HEK293 (cell line): ENCODE measurements around the gene NUDT5.

Experiments
- CTCF ChIA-PET: fragments of 350-600 bp; formaldehyde crosslinking; extraction: SDS; loops from one replicate; lab custom pipeline; 2021; ENCODE audit warnings: antibody characterized with exemption; lab: Yijun Ruan, JAX
- POLR2A ChIA-PET: fragments of 300-600 bp; formaldehyde crosslinking; extraction: SDS; loops from one replicate; lab custom pipeline; 2020; ENCODE audit warnings: antibody characterized with exemption, inconsistent platforms; lab: Yijun Ruan, JAX
- H3K27ac ChIP-seq: fragments of 200-500 bp; sonication (Bioruptor generic); 2 replicates; pipeline ENCODE4 v1.5.1; 2014; ENCODE audit warnings: low read depth, low read length, control low read depth, inconsistent platforms; ENCODE audit errors: extremely low read depth
- H3K36me3 ChIP-seq, 2 experiments: fragments of 200-500 bp in 1 of 2; sonication (Bioruptor generic) in 1 of 2; 1 replicate in 1 of 2; 2 replicates in 1 of 2; pipeline ENCODE4 v1.5.1; 2014 to 2017; ENCODE audit warnings: inconsistent platforms in 2 of 2, low read length in 2 of 2; ENCODE audit not compliant: control insufficient read depth in 2 of 2, insufficient read depth in 1 of 2
- H3K4me1 ChIP-seq: fragments of 200-500 bp; sonication (Bioruptor generic); 2 replicates; pipeline ENCODE4 v1.5.1; 2014; ENCODE audit warnings: mild to moderate bottlenecking, low read length, inconsistent platforms; ENCODE audit not compliant: control insufficient read depth, insufficient read depth
- H3K4me3 ChIP-seq: 2 replicates; pipeline ENCODE4 v1.5.1; 2011; ENCODE audit warnings: low read depth, mild to moderate bottlenecking, control low read depth, low read length, moderate library complexity
- H3K9me3 ChIP-seq: fragments of 200-500 bp; sonication (Bioruptor generic); 2 replicates; pipeline ENCODE4 v1.5.1; 2014; ENCODE audit warnings: low read depth, low read length, inconsistent platforms; ENCODE audit not compliant: control insufficient read depth, insufficient read depth
- BCL11A ChIP-seq: fragments of 450-650 bp; formaldehyde crosslinking; IDR thresholded peaks from 2 replicates; pipeline ENCODE4 v1.5.1; 2016; ENCODE audit warnings: low read depth, missing biosample characterization, missing genetic modification characterization
- SCRT1 ChIP-seq: fragments of 450-650 bp; formaldehyde crosslinking; IDR thresholded peaks from 2 replicates; pipeline ENCODE4 v1.5.1; 2016; ENCODE audit warnings: missing biosample characterization, missing genetic modification characterization, borderline replicate concordance
- TRIM28 ChIP-seq: IDR thresholded peaks from 2 replicates; pipeline ENCODE4 v1.6.1; 2011; ENCODE audit warnings: low read length, control low read depth, borderline replicate concordance
- WT1 ChIP-seq: fragments of 450-650 bp; formaldehyde crosslinking; IDR thresholded peaks from 2 replicates; pipeline ENCODE4 v1.5.1; 2016; ENCODE audit warnings: missing biosample characterization, missing genetic modification characterization
- YY2 ChIP-seq: fragments of 450-650 bp; formaldehyde crosslinking; IDR thresholded peaks from 2 replicates; pipeline ENCODE4 v1.5.1; 2016; ENCODE audit warnings: missing biosample characterization, missing genetic modification characterization
- ZBTB21 ChIP-seq: fragments of 450-650 bp; formaldehyde crosslinking; IDR thresholded peaks from 2 replicates; pipeline ENCODE4 v1.5.1; 2017; ENCODE audit warnings: missing biosample characterization, missing genetic modification characterization
- ZFP3 ChIP-seq: fragments of 450-650 bp; formaldehyde crosslinking; IDR thresholded peaks from 2 replicates; pipeline ENCODE4 v1.5.1; 2016; ENCODE audit warnings: low read depth, missing biosample characterization, missing genetic modification characterization
- ZNF138 ChIP-seq: fragments of 450-650 bp; formaldehyde crosslinking; IDR thresholded peaks from 2 replicates; pipeline ENCODE4 v1.5.1; 2016; ENCODE audit warnings: missing biosample characterization, missing genetic modification characterization, borderline replicate concordance
- ZNF175 ChIP-seq: fragments of 450-650 bp; formaldehyde crosslinking; IDR thresholded peaks from 2 replicates; pipeline ENCODE4 v1.5.1; 2016; ENCODE audit warnings: missing biosample characterization, missing genetic modification characterization
- ZNF302 ChIP-seq: fragments of 450-650 bp; formaldehyde crosslinking; IDR thresholded peaks from 2 replicates; pipeline ENCODE4 v1.5.1; 2016; ENCODE audit warnings: missing biosample characterization, missing genetic modification characterization, low read depth
- ZNF394 ChIP-seq: fragments of 450-650 bp; formaldehyde crosslinking; IDR thresholded peaks from 2 replicates; pipeline ENCODE4 v1.5.1; 2016; ENCODE audit warnings: missing biosample characterization, missing genetic modification characterization, mild to moderate bottlenecking, moderate library complexity, borderline replicate concordance
- ZNF404 ChIP-seq: fragments of 450-650 bp; formaldehyde crosslinking; IDR thresholded peaks from 2 replicates; pipeline ENCODE4 v1.5.1; 2017; ENCODE audit warnings: missing biosample characterization, missing genetic modification characterization
- ZNF501 ChIP-seq: fragments of 450-650 bp; formaldehyde crosslinking; IDR thresholded peaks from 2 replicates; pipeline ENCODE4 v1.5.1; 2016; ENCODE audit warnings: missing biosample characterization, missing genetic modification characterization
- ZNF610 ChIP-seq: fragments of 450-650 bp; formaldehyde crosslinking; IDR thresholded peaks from 2 replicates; pipeline ENCODE4 v1.5.1; 2016; ENCODE audit warnings: missing biosample characterization, missing genetic modification characterization, borderline replicate concordance
- ZNF626 ChIP-seq: fragments of 450-650 bp; sonication (Bioruptor Pico); formaldehyde crosslinking; IDR thresholded peaks from 2 replicates; pipeline ENCODE4 v1.5.1; 2018; ENCODE audit warnings: missing biosample characterization, missing genetic modification characterization, inconsistent platforms
- ZNF843 ChIP-seq: fragments of 450-650 bp; formaldehyde crosslinking; IDR thresholded peaks from 2 replicates; pipeline ENCODE4 v1.5.1; 2016; ENCODE audit warnings: missing biosample characterization, missing genetic modification characterization
- ZXDB ChIP-seq: fragments of 450-650 bp; formaldehyde crosslinking; IDR thresholded peaks from 2 replicates; pipeline ENCODE4 v1.5.1; 2016; ENCODE audit warnings: missing biosample characterization, missing genetic modification characterization
- TF ChIP-seq, protein P1 (sequence below): fragments of 450-650 bp; formaldehyde crosslinking; IDR thresholded peaks from 2 replicates; pipeline ENCODE4 v1.5.1; 2016; ENCODE audit warnings: missing biosample characterization, missing genetic modification characterization
- TF ChIP-seq, protein P2 (sequence below): fragments of 450-650 bp; IDR thresholded peaks from 2 replicates; pipeline ENCODE4 v1.5.1; 2018; ENCODE audit warnings: missing biosample characterization, mild to moderate bottlenecking, missing genetic modification characterization
- TF ChIP-seq, protein P3 (sequence below): fragments of 450-650 bp; formaldehyde crosslinking; IDR thresholded peaks from 2 replicates; pipeline ENCODE4 v1.5.1; 2016; ENCODE audit warnings: missing biosample characterization, missing genetic modification characterization
- TF ChIP-seq, protein P4 (sequence below): fragments of 450-650 bp; formaldehyde crosslinking; IDR thresholded peaks from 2 replicates; pipeline ENCODE4 v1.5.1; 2016; ENCODE audit warnings: missing biosample characterization, missing genetic modification characterization, low read depth
- TF ChIP-seq, protein P5 (sequence below): IDR thresholded peaks from 2 replicates; pipeline ENCODE4 v1.6.1; 2011; ENCODE audit warnings: mild to moderate bottlenecking, low read depth, low read length, borderline replicate concordance
- TF ChIP-seq, protein P6 (sequence below): fragments of 450-650 bp; formaldehyde crosslinking; IDR thresholded peaks from 2 replicates; pipeline ENCODE4 v1.5.1; 2016; ENCODE audit warnings: missing biosample characterization, missing genetic modification characterization
- TF ChIP-seq, protein P7 (sequence below): fragments of 450-650 bp; formaldehyde crosslinking; IDR thresholded peaks from 2 replicates; pipeline ENCODE4 v1.5.1; 2017; ENCODE audit warnings: missing biosample characterization, mild to moderate bottlenecking, missing genetic modification characterization, moderate library complexity
- TF ChIP-seq, protein P8 (sequence below): fragments of 450-650 bp; formaldehyde crosslinking; IDR thresholded peaks from 2 replicates; pipeline ENCODE4 v1.5.1; 2017; ENCODE audit warnings: missing biosample characterization, missing genetic modification characterization

NUDT5 gene

DNA sequence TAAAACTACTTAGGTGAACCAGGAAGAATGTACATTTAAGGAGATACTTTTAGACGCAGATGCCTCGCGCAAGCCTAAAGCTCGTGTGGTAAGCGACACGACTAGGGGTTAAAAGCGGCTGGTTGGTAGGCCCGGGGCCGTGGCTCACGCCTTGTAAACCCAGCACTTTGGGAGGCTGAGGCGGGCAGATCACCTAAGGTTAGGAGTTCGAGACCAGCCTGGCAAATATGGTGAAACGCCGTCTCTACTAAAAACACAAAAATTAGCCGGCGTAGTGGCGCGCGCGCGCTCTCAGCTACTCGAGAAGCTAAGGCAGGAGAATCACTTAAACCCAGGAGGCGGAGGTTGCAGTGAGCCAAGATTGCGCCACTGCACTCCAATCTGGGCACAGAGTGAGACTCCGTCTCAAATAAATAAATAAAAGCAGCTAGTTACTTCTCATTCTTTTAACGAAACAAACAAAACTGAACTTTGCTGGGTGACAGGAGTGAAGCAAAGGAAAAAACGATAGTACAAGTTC lies 879 bp downstream of the NUDT5 start:
- CTCF ChIA-PET, result interaction anchor here (0.6 to 1.4 kb wide), 2 partner anchors 20 to 22 kb away, joined by 3 read pairs; no protein-coding TSS in a partner anchor
- Histone ChIP-seq H3K9me3 (no peaks in the 10 kb centered on the region), H3K4me1 (peaks cover 13% of the 10 kb centered on the region; the same call in 1 of the 2 replicates), H3K36me3 (peaks cover 9 to 32% of the 10 kb centered on the region in 2 experiments), H3K4me3 (peak overlapping the region; percentile 91), H3K27ac (peak overlapping the region; percentile 82; the same call in 1 of the 2 replicates)
- POLR2A ChIA-PET, result interaction anchor here (1.0 to 1.1 kb wide), 2 partner anchors 125 to 1155 kb away, joined by 3 to 5 read pairs; no protein-coding TSS in a partner anchor
- no peak for TF ChIP-seq WT1 (tag by site-specific recombination)
- TF ChIP-seq ZNF843 (tag by site-specific recombination), result no peak
- no peak for TF ChIP-seq ZNF302
- no peak for TF ChIP-seq ZNF626 (tag by site-specific recombination)
- TF ChIP-seq, protein P1, sequence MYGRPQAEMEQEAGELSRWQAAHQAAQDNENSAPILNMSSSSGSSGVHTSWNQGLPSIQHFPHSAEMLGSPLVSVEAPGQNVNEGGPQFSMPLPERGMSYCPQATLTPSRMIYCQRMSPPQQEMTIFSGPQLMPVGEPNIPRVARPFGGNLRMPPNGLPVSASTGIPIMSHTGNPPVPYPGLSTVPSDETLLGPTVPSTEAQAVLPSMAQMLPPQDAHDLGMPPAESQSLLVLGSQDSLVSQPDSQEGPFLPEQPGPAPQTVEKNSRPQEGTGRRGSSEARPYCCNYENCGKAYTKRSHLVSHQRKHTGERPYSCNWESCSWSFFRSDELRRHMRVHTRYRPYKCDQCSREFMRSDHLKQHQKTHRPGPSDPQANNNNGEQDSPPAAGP (tag by site-specific recombination), result 0 out of 2 replicates have a peak, but pooled peaks have one; percentile 13
- TF ChIP-seq, protein P2, sequence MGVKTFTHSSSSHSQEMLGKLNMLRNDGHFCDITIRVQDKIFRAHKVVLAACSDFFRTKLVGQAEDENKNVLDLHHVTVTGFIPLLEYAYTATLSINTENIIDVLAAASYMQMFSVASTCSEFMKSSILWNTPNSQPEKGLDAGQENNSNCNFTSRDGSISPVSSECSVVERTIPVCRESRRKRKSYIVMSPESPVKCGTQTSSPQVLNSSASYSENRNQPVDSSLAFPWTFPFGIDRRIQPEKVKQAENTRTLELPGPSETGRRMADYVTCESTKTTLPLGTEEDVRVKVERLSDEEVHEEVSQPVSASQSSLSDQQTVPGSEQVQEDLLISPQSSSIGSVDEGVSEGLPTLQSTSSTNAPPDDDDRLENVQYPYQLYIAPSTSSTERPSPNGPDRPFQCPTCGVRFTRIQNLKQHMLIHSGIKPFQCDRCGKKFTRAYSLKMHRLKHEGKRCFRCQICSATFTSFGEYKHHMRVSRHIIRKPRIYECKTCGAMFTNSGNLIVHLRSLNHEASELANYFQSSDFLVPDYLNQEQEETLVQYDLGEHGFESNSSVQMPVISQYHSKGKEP (tag by site-specific recombination), result no peak
- TF ChIP-seq BCL11A (tag by site-specific recombination), result no peak
- TF ChIP-seq ZNF610, result no peak
- TF ChIP-seq, protein P3, sequence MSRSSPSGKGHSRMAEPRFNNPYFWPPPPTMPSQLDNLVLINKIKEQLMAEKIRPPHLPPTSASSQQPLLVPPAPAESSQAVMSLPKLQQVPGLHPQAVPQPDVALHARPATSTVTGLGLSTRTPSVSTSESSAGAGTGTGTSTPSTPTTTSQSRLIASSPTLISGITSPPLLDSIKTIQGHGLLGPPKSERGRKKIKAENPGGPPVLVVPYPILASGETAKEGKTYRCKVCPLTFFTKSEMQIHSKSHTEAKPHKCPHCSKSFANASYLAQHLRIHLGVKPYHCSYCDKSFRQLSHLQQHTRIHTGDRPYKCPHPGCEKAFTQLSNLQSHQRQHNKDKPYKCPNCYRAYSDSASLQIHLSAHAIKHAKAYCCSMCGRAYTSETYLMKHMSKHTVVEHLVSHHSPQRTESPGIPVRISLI (tag by site-specific recombination), result no peak
- TF ChIP-seq, protein P4, sequence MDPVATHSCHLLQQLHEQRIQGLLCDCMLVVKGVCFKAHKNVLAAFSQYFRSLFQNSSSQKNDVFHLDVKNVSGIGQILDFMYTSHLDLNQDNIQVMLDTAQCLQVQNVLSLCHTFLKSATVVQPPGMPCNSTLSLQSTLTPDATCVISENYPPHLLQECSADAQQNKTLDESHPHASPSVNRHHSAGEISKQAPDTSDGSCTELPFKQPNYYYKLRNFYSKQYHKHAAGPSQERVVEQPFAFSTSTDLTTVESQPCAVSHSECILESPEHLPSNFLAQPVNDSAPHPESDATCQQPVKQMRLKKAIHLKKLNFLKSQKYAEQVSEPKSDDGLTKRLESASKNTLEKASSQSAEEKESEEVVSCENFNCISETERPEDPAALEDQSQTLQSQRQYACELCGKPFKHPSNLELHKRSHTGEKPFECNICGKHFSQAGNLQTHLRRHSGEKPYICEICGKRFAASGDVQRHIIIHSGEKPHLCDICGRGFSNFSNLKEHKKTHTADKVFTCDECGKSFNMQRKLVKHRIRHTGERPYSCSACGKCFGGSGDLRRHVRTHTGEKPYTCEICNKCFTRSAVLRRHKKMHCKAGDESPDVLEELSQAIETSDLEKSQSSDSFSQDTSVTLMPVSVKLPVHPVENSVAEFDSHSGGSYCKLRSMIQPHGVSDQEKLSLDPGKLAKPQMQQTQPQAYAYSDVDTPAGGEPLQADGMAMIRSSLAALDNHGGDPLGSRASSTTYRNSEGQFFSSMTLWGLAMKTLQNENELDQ (tag by site-specific recombination), result no peak
- TF ChIP-seq ZFP3, result no peak
- TF ChIP-seq, protein P5, sequence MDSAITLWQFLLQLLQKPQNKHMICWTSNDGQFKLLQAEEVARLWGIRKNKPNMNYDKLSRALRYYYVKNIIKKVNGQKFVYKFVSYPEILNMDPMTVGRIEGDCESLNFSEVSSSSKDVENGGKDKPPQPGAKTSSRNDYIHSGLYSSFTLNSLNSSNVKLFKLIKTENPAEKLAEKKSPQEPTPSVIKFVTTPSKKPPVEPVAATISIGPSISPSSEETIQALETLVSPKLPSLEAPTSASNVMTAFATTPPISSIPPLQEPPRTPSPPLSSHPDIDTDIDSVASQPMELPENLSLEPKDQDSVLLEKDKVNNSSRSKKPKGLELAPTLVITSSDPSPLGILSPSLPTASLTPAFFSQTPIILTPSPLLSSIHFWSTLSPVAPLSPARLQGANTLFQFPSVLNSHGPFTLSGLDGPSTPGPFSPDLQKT, result no peak
- TF ChIP-seq, protein P6, sequence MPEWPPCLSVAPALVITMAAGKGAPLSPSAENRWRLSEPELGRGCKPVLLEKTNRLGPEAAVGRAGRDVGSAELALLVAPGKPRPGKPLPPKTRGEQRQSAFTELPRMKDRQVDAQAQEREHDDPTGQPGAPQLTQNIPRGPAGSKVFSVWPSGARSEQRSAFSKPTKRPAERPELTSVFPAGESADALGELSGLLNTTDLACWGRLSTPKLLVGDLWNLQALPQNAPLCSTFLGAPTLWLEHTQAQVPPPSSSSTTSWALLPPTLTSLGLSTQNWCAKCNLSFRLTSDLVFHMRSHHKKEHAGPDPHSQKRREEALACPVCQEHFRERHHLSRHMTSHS (tag by site-specific recombination), result no peak
- TF ChIP-seq ZNF138 (tag by site-specific recombination), result no peak
- TF ChIP-seq ZNF175 (tag by site-specific recombination), result no peak
- no peak for TF ChIP-seq TRIM28
- TF ChIP-seq, protein P7, sequence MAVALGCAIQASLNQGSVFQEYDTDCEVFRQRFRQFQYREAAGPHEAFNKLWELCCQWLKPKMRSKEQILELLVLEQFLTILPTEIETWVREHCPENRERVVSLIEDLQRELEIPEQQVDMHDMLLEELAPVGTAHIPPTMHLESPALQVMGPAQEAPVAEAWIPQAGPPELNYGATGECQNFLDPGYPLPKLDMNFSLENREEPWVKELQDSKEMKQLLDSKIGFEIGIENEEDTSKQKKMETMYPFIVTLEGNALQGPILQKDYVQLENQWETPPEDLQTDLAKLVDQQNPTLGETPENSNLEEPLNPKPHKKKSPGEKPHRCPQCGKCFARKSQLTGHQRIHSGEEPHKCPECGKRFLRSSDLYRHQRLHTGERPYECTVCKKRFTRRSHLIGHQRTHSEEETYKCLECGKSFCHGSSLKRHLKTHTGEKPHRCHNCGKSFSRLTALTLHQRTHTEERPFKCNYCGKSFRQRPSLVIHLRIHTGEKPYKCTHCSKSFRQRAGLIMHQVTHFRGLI (tag by site-specific recombination), result 0 out of 2 replicates have a peak, but pooled peaks have one; percentile 12
- TF ChIP-seq ZXDB (tag by site-specific recombination), result no peak
- peak; percentile 90 for TF ChIP-seq ZNF394
- no peak for TF ChIP-seq ZNF404 (tag by site-specific recombination)
- TF ChIP-seq SCRT1 (tag by site-specific recombination), result no peak
- TF ChIP-seq, protein P8, sequence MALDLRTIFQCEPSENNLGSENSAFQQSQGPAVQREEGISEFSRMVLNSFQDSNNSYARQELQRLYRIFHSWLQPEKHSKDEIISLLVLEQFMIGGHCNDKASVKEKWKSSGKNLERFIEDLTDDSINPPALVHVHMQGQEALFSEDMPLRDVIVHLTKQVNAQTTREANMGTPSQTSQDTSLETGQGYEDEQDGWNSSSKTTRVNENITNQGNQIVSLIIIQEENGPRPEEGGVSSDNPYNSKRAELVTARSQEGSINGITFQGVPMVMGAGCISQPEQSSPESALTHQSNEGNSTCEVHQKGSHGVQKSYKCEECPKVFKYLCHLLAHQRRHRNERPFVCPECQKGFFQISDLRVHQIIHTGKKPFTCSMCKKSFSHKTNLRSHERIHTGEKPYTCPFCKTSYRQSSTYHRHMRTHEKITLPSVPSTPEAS (tag by site-specific recombination), result no peak
- no peak for TF ChIP-seq ZBTB21 (tag by site-specific recombination)
- no peak for TF ChIP-seq ZNF501
- no peak for TF ChIP-seq YY2 (tag by site-specific recombination)
